ENCODE measurements around the gene RARRES1.
A peak's percentile ranks its signal among the peaks of the same experiment; 100 is the strongest.
"Not testable (repeated sequence)": the region's sequence is repeated elsewhere in the genome, so short reads cannot be mapped to it uniquely, and the experiment has no call there.

The RARRES1 gene

DNA sequence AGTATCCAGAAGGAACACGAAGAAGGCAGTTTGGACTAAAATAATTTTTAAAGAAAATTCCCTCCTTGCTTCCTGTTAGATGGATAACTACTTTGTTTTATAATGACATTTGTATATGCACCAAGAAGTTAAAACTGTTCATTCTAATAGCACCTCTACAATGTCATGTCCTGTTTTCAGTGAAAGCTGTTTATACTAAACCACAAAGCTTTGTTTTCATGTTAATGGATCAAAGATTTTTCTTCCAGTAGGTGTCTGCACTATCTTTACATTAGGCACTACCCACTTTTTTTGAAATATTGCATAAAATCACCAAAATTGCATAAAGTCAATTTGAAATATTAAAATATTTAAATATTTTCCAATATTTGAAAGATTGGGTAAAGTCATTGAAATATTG lies 10.1 kb downstream of the RARRES1 start:
- in situ Hi-C loops (cut with HindIII; ENCODE audit: low pct_unique_long_range_greater_than_20kb, low sequenced_read_pairs) = no loop called here
- DNase-seq (ENCODE audit: low read depth in 1 of 2, low spot score in 1 of 2) = no peak
- no peak for TF ChIP-seq JUND (IDR thresholded peaks at IDR 0.05; ENCODE audit: low read depth)

DNA sequence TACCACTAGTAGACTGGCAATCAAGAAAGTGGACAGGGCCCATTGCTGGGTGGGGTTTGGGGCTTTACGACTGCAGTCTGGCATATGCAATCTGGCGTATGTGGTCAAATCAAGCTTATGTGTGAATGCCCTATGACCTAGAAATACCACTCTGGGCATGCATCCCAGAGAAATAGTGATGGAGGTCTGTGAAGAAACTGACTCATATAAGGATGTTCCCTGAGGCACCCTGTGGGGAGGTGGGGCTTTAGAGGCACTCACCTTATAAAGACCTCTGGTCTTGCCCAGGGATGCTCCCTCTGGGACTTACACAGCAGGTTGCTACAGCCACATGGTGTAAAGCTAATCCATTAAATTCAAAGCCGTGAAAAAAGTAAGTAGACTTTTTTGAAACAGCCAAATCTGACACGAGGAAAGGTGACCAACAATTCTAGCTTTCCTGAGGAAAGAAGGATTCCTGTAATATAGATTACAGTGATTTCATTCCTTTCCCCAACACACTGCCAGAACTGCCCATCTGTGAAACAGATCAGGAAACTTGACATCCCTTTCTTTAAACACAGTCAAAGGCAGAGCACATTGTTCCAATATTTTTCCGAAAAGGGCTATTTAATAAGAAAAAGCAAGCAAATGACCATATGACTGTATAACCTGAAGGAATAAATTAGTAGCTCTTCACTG lies 13.6 kb downstream of the RARRES1 start:
- DNase-seq (ENCODE audit: low read depth in 1 of 2, low spot score in 1 of 2) = no peak
- in situ Hi-C loops (cut with HindIII; ENCODE audit: low pct_unique_long_range_greater_than_20kb, low sequenced_read_pairs) = no loop called here
- no peak for TF ChIP-seq JUND (IDR thresholded peaks at IDR 0.05; ENCODE audit: low read depth)

DNA sequence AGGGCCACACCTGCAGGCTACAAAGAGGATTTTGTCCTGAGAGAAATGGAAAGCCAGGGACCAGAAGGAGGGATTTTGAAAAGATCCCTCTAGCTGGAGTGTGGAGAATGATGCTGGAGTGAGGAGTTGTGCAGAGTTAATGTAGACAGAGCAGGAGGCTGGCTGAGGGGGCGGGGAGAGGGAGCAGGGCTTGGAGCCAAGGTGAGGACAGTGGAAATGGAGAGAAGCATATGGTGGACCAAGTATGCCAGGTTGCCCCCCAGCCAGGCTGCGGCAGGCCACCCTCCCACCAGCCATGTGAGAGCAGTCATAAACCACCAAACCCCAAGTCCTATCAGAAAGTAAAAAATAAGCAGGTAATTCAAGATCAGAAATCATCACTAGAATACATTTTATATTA lies 14.7 kb downstream of the RARRES1 start:
- DNase-seq (ENCODE audit: low read depth in 1 of 2, low spot score in 1 of 2) = no peak
- TF ChIP-seq JUND (IDR thresholded peaks at IDR 0.05; ENCODE audit: low read depth) = no peak
- in situ Hi-C loops (cut with HindIII; ENCODE audit: low pct_unique_long_range_greater_than_20kb, low sequenced_read_pairs) = no loop called here

DNA sequence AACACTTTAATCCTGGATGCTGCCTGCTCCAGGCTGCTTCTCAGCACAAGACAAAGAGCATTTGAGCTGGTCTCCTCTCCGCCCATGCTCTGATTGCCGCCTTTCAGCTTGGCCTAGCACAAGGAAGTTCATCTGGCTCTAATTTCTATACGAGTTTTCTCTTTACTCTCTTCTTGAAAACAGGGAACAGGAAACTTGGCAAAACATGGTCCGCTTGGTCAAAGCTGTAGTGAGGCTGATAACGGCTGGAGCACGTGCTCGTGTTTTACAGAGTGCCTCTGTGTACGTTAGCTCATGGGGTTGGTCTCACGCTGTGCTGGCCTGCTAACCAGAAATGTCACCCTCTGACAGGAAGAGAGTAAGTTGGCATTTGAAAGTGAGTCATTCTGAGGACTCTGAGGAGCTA lies 19.2 kb downstream of the RARRES1 start:
- TF ChIP-seq JUND (IDR thresholded peaks at IDR 0.05; ENCODE audit: low read depth) = no peak
- DNase-seq (ENCODE audit: low read depth in 1 of 2, low spot score in 1 of 2) = no peak
- in situ Hi-C loops (cut with HindIII; ENCODE audit: low pct_unique_long_range_greater_than_20kb, low sequenced_read_pairs) = no loop called here

DNA sequence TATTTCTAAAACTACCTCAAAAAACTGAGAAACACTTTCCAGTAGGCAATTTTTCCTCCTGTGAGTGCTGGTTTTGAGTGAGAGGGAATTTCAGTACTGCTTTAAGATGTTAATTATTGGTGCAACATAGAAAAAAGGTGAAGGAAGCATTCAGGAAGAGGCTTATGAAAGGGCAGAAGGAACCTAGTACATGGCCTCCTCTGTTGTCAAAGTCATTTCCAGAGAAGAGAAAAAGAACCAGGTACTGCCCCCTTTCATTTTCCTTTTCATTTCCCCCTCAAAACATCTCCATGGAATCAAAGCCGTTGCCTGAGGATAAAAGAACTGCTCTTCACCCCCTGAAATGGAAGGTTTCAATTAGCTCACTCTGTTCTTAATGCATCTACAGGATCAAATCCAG lies 19.8 kb downstream of the RARRES1 start:
- no peak for DNase-seq (ENCODE audit: low read depth in 1 of 2, low spot score in 1 of 2)
- TF ChIP-seq JUND (IDR thresholded peaks at IDR 0.05; ENCODE audit: low read depth) = no peak
- in situ Hi-C loops (cut with HindIII; ENCODE audit: low pct_unique_long_range_greater_than_20kb, low sequenced_read_pairs) = no loop called here

DNA sequence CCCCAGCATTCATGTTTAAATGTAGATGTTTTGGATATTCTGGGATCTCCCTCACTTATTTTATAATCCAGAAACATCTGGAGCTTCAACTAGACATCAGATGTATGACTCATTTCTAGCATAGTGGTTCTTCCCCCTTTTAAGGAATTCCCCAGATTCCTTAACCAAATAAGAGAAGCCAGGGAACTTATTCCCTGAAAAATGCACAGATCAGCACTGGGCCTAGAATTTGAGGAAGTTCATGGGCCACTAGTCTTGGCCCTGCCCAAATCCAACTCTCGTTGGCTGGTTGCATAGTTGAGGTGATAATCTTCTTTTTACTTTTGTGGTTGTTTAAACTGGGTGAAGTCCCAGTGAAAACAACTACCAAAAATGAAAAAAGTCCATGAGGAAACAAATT lies 20.4 kb downstream of the RARRES1 start:
- no peak for DNase-seq (ENCODE audit: low read depth in 1 of 2, low spot score in 1 of 2)
- in situ Hi-C loops (cut with HindIII; ENCODE audit: low pct_unique_long_range_greater_than_20kb, low sequenced_read_pairs) = no loop called here
- TF ChIP-seq JUND (IDR thresholded peaks at IDR 0.05; ENCODE audit: low read depth) = no peak

DNA sequence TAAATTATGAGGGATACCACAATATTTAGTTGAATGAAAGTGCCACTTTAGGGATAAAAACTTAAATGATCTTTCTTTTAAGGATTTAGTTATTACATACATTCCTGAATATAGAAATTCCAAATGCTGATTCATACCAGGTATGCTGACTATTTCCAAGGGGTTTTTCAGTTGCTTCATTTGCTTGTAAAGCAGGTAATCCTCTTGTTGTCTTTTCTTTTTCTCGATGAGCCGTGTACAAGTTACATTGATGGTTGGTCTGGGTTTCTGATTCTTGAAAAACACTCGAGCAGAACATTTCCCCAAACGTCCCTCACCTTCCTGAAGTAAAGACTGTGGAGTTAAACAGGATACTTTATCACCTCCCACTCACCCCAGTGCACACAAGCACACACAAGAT lies 21.7 kb downstream of the RARRES1 start:
- no peak for TF ChIP-seq JUND (IDR thresholded peaks at IDR 0.05; ENCODE audit: low read depth)
- in situ Hi-C loops (cut with HindIII; ENCODE audit: low pct_unique_long_range_greater_than_20kb, low sequenced_read_pairs) = no loop called here
- no peak for DNase-seq (ENCODE audit: low read depth in 1 of 2, low spot score in 1 of 2)

DNA sequence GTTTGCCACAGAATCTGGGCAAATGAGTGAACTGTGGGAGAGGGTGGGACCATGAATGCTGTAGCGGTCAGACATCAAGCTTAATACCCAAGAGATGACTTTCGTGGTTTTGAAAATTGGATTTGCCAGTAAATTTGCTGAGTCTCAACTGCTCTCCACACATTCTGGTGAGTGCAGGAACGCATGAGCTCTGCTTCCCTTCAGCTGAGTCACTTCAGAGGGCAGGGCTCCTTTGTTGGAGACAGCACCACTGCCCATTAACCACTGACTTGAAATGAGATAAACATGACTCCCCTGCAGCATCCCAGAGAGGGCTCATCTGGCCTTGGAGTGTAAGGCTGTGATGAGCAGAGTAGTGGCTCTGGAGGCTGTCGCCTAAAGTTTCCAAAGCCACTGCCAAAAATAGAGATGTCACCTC lies 22.6 kb downstream of the RARRES1 start:
- in situ Hi-C loops (cut with HindIII; ENCODE audit: low pct_unique_long_range_greater_than_20kb, low sequenced_read_pairs) = no loop called here
- TF ChIP-seq JUND (IDR thresholded peaks at IDR 0.05; ENCODE audit: low read depth) = no peak
- no peak for DNase-seq (ENCODE audit: low read depth in 1 of 2, low spot score in 1 of 2)

DNA sequence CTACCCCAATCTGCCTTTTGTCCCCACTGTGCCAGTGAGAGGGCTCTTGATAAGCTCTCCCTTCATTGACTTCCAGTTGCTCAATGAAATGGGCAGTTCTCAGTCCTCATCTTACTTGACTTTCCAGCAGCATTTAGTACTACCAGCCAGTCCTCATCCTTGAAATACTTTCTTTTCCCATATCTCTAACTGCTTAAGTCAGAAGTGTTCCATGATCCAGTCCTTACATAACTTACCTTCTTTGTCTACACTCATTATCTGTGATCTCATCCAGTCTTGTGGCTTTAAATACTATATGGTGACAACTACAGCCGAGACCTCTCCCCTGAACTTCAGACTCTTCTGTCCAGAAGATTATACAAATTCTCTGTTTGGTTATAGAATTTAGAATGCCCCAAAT lies 28.7 kb downstream of the RARRES1 start:
- no peak for DNase-seq (ENCODE audit: low read depth in 1 of 2, low spot score in 1 of 2)
- TF ChIP-seq JUND (IDR thresholded peaks at IDR 0.05; ENCODE audit: low read depth) = no peak
- in situ Hi-C loops (cut with HindIII; ENCODE audit: low pct_unique_long_range_greater_than_20kb, low sequenced_read_pairs) = no loop called here

DNA sequence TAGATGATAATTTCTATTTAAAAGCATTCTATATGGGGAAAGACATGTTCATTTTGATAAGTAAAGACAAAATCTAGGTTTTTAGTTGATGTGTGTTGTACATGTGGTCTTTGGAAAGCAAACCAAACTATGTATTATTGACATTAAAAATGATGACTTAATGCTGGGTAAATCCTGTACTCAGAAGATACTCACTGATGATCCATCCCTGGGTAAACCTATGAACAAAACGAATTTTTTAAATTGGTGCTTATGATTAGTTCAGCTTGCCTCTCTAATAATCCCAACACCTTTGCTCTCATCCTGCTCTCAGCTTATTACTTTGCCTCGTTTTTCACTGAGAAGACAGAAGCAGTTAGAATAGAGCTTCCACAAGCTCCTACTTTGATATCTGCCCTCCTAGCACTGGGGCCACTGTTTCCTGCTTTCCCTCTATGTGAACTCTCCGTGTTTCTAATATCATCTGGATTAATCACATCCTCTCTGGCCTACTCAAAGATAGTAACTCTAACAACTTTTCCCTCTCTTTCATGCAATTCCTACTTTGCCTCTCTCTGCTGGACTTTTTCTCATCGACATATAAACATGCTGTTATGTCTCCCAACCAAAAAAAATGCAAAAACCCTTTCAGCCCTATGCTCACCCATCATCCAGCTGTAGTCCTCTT lies 29.3 kb downstream of the RARRES1 start:
- TF ChIP-seq JUND (IDR thresholded peaks at IDR 0.05; ENCODE audit: low read depth) = no peak
- in situ Hi-C loops (cut with HindIII; ENCODE audit: low pct_unique_long_range_greater_than_20kb, low sequenced_read_pairs) = no loop called here

DNA sequence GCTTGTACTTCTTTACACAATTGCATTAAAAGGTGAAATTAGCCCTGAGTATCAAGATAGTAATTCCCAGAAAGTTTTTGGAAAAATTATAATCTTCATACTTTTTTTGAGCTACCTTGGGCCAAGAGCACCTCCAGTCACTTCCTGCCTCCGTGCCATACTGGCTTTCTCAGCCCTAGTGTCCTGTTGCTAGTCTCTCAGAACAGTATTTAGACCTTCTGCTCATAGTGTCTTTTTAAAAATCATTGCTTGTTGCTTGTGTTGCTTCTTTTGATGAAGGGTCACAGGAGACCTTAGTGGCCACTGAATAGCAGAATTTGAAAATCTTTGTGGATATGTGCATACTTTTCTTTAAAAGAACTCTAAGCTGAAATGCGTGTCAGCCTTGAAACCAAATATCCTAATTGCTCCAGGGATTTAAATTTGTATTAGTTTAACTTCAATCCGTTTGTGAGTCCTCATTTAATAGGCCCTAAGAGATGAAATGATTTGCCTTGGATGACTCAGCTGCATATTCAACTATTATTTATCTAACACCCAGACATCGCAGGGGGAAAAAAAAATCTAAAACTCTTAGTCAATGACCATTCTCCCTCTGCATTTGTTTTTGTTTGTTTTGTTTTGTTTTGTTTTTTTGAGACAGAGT lies 30.7 kb downstream of the RARRES1 start:
- no peak for DNase-seq (ENCODE audit: low read depth in 1 of 2, low spot score in 1 of 2)
- TF ChIP-seq JUND (IDR thresholded peaks at IDR 0.05; ENCODE audit: low read depth) = no peak
- in situ Hi-C loops (cut with HindIII; ENCODE audit: low pct_unique_long_range_greater_than_20kb, low sequenced_read_pairs) = no loop called here

More for the DNA sequence above, 29.3 kb downstream of the RARRES1 start:
- no peak for DNase-seq (ENCODE audit: low read depth in 1 of 2, low spot score in 1 of 2)

DNA sequence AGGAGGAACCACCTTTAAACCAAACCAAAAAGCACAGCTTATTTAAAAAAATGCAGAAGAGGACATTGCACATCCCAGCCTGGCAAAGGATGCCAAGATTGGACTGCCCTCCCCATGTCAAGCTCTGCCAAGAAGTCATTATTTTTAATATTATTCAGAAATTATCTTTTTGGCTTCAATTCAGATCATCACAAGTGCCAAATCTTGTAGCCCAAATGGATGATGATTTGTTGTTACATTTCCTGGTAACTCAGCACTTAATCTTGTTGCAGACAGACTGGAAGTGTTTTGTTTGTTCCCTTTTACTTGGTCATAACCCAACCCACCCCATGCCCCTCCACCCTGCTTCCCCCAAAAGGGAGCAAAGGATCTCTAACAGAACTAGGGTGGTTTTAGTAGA lies 31.7 kb downstream of the RARRES1 start:
- TF ChIP-seq JUND (IDR thresholded peaks at IDR 0.05; ENCODE audit: low read depth) = no peak
- in situ Hi-C loops (cut with HindIII; ENCODE audit: low pct_unique_long_range_greater_than_20kb, low sequenced_read_pairs) = no loop called here
- no peak for DNase-seq (ENCODE audit: low read depth in 1 of 2, low spot score in 1 of 2)

DNA sequence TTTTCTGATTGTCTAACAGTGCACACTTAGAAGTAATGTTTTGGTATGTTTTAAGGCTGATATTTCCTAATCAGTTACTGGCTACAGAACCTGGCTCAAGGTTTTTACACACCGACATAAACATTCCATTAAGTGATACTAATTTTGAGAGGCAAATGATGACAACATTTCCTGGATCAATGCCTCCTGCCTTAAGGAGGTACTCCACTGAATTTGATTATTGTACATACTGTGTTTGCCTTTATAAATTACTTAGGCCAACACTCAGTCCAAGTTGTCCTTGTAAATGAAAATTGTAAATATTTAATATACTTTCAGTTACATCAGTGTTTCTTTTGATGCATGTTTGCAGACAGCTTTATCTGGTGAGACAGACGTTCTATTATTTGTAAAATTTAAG lies 35.6 kb downstream of the RARRES1 start:
- in situ Hi-C loops (cut with HindIII; ENCODE audit: low pct_unique_long_range_greater_than_20kb, low sequenced_read_pairs) = no loop called here
- no peak for TF ChIP-seq JUND (IDR thresholded peaks at IDR 0.05; ENCODE audit: low read depth)
- DNase-seq (ENCODE audit: low read depth in 1 of 2, low spot score in 1 of 2) = peak; percentile 4 to 23

DNA sequence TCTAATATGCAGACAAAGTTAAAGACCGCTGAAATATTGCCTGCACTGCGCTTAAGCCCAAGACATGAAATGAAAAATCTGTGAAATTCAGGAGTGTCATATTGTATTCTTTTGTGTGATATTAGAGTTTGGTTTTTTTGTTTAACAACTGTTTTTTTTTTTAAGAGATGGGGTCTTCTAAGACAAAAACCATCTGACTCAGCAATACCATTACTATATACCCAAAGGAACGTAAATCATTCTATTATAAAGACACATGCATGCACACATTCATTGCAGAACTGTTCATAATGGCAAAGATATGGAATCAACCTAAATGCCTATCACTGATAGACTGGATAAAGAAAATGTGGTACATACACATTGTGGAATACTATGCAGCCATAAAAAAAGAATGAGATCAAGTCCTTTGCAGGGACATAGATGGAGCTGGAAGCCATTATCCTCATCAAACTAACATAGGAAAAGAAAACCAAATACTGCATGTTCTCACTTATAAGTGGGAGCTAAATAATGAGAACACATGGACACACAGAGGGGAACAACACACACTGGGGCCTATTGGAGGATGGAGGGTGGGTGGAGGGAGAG lies 38.3 kb downstream of the RARRES1 start:
- in situ Hi-C loops (cut with HindIII; ENCODE audit: low pct_unique_long_range_greater_than_20kb, low sequenced_read_pairs); DNase-seq (ENCODE audit: low read depth in 1 of 2, low spot score in 1 of 2): not testable (repeated sequence)

Data from T47D (cell line).